ENCODE data around the gene PSME2.
A peak's percentile ranks its signal among the peaks of the same experiment; 100 is the strongest.

Gene PSME2, protein sequence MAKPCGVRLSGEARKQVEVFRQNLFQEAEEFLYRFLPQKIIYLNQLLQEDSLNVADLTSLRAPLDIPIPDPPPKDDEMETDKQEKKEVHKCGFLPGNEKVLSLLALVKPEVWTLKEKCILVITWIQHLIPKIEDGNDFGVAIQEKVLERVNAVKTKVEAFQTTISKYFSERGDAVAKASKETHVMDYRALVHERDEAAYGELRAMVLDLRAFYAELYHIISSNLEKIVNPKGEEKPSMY

DNA sequence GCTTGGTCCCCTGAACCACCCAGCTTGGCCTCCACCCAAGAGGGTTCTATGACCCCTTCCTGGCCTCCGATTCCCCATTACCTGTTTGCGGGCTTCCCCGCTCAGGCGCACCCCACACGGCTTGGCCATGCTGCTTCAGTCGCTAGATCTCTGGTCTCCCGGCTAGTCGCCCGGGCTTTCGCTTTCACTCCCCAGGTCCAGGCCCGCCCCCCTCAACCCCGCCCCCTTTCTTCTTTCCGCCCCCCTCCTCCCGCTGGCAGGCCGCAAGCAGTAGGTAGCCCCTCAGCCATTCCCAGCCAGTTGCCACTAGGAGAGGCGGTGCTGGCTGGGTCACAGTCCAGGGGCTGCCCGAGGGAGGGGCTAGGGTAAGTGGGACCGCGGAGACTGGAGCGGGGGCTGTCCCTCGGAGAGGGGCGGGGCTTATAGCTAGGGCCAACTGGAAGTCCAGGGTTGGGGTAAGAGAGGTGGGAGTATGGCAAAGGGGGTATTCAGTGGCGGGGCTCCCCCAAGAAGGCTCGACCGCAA, at the start of gene PSME2:
Gene PSME2, minus strand, starts transcription at position 158 of the 525 bp plus-strand sequence. Its CDS starts 29 bp downstream, at position 129.
- peak within 1 kb of the TSS; percentile 89 for H3K27ac ChIP-seq
- DNase-seq (ENCODE audit: low read depth, low spot score) = peak; percentile 80

DNA sequence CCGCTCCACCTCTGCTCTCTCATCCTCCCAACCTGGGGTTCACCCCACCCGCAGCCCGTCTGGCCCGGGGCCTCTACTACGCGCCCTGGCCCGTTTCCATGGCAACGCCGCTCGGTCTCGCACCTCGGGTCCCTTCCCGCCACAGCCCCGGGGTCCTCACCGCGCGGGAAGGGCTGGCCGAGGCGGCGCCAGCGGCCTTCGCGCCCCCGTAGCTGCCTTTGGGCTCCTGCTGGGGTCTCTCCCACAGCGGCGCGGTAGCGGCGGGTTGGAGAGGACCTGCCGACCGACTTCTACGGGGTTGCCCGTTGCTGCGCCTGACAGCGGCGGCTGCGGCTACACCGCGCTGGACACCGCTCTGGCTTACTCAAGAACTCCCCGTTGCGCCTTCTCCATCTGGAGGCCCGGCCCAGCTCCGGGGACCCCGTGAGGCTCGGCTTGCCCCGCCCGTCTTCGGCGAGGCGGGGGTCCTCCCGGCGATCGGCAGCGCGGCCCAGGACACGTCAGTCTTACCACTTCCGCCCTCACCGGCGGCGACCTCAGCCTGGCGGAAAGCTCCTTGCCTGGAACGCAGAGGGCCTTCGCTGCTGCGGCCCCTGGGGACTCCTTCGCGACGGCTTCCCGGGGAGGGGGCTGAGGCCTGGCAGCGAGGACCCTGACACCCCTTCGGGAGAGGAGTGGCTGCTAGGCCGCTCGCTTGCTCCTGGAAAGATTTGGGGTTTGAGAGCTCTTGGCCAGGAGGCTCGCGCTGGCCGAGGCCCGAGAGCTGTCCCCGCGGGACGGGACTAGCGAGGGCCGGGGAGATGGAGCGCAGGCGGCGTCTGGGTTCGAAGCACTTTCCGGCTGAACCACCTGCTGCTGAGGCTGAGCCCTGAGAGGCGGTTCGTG, 49.0 kb upstream of the PSME2 start, which contains the start of gene TM9SF1:
Gene TM9SF1, minus strand, starts transcription at position 256 of the 885 bp plus-strand sequence. CDS start 422 bp downstream, outside the sequence.
- H3K27ac ChIP-seq = peak within 1 kb of the TSS; percentile 80
- DNase-seq (ENCODE audit: low read depth, low spot score) = peak; percentile 22

DNA sequence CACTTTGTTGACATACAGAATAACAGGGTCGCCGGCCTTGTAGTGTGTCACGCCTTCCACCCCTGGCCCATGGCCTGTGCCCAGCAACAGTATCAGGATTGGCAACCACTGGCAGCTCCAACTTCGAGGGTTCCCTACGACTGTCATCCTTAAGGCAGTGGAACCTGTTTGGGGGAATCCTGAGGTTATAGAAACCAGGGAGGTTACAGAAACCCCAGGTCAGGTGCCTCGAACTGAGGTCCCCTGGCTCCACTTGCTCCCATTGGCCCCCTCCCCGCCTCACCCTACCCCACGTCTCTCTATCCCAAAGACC, 48.4 kb upstream of the PSME2 start:
- no peak for DNase-seq (ENCODE audit: low read depth, low spot score)
- peak overlapping the region; percentile 80 for H3K27ac ChIP-seq

DNA sequence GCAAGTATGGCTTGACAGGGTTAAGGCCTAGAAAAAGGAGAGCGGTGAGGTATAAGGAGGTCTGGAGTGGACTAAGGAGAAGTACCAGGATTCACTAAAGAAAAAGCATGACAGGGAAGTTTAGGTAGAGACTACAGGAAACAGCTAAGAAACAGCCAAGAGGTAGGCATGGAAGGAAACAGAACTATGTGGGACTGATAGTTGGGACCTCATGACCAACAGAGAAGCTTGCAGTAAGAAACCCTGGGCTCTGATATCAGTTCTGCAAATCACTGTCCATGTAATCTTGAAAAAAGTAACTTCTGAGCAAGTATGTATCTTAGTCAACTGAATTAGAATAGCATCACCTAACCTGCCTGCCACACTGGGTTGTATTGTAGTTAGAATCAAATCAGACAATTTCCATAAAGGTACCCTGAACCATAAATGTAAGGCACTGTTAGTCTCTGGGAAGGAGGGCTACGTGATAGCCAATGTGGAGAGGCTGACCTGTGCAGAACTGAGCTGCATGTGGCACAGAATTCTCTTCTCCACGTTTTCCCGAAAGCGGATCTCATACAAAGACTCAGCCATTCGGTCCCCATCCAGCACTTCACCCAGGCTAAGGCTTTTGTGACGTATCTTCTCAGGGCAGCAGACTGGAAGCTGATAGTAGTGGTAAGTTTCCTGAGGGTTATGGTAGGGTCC, 47.9 kb upstream of the PSME2 start:
- H3K27ac ChIP-seq = no peak overlapping the region
- DNase-seq (ENCODE audit: low read depth, low spot score) = no peak

DNA sequence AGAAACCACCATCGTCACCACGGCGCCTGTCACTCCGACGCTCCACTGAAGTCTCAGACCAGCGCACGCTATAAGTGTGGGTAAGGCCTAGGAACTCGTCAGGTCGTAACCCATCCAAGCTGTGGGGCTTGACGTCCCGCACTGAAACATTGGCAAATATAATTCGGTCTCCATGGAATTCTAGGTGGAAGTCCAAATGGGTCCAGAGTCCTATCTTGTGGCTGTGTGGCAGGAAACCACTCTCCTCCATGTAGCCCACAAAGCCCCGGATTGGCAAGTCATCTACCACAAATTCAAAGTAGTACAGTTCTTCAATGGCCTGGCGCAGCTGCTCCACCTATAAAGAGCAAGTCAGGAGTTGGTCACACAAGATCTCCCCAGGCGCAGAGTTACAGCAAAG, 46.5 kb upstream of the PSME2 start:
- H3K27ac ChIP-seq = no peak overlapping the region
- no peak for DNase-seq (ENCODE audit: low read depth, low spot score)

DNA sequence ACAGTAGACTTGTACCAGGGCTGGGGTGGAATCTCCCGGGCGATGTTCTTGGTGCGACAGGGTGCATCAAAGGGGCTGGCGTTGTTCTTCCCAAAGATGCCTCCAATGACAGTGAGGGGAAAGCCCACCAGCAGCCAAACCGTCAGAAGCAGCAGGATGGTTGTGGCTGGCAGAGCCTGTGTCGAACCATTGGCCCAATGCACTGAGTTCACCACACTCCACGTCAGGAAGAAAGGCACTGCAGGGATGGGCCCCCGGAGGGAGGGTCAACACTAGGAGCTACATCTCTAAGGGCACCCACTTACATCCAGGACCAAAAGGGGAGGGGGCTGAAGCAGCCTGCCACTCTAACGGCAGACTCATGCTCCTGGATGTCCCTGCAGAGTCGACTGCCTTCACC, 44.0 kb upstream of the PSME2 start:
- DNase-seq (ENCODE audit: low read depth, low spot score) = no peak
- no peak overlapping the region for H3K27ac ChIP-seq

DNA sequence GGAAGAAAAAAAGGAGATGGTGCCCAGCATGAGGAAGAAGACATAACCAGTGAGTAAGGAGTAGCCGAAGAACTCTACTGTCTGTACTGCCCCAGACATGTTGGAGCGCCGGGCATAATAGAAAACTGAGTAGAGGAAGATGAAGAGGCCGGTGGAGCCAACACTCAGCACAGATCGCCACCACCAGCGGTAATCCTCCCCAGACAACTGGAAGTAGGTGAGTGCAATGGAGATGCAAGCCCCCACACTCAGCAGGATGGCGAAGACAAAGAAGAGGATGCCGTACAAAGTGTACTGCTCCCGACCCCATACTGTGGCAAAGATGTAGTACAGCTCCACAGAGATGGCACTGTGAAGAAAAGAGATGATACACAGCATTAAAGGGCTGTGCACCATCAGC, 43.0 kb upstream of the PSME2 start:
- DNase-seq (ENCODE audit: low read depth, low spot score) = no peak
- H3K27ac ChIP-seq = peak overlapping the region; percentile 52

DNA sequence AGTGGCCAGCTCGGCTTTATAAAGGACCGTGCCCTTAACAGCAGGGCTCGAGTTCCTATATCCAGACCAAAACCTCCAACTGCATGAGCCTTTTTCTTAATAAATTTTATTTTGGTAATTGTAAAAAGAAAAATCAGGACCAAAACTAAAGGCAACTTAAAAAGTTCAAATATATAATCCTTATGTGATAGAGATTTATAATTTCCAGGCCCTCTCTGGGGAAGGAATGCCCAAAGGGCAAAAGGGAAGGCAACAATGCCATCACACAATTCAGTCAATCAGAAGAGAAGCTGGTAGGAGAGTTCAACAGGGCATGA, 42.6 kb upstream of the PSME2 start:
- no peak for DNase-seq (ENCODE audit: low read depth, low spot score)
- H3K27ac ChIP-seq = peak overlapping the region; percentile 52

DNA sequence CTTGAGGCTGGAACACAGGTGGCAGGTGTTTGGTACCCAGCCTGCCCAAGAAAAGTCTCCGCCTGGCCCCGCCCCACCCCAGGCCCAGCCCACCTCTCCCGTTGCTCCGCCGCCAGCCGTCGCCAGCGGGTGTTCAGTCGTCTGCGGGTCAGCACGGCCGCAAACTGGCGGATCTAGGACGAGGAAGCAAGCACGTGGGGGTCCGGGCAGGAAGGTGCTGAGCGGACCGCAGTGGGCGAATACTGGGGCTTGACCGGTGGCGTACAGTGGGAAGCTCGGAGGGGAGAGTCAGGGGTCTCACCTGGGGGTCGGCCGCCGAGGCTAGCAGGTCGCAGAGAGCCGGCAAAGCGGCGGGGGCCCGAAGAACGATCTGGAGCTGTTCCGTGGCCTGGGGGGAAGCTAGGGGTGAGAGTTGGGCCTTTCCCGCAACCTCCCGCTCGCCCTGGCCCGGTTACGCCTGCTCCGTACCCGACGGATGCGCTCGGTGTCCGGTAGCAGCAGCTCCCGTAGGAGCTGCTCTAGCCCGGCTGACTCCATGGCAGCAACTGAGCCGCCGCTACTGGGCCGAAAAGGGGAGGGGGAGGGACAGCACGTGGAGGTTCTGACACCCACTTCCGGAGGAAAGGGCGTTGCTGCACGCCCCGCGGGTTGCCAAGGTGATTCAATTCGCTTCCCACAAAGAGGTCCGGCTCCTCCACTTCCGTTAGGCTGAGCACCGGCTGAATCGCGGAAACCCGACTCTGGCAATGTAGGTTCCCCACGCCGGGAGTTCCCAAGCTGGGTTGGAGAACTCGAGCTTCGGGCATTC, 42.0 kb upstream of the PSME2 start, which contains the start of gene IPO4:
Gene IPO4, minus strand, starts transcription at position 566 of the 808 bp plus-strand sequence. Its CDS starts 29 bp downstream, at position 537.
- peak; percentile 91 for DNase-seq (ENCODE audit: low read depth, low spot score)
- peak within 1 kb of the TSS; percentile 52 for H3K27ac ChIP-seq

DNA sequence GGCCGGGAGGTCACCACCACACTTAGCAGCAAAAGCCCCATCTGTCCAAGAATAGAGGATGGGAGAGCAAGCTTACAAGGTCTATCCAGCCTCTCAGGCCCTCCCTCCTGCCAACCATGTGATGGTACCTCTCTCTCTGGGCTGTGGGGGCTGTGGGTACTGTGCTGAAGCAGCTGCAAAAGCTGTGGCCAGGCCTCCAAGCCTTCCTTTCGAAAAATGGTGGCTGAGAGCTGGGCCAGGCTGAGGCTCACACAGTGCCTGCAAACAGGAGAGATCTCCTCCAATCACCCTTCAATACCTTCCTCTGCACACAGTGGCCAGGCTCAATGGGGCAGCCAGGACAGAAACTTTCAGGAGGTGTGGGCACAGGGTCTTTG, 41.1 kb upstream of the PSME2 start:
- no peak overlapping the region for H3K27ac ChIP-seq
- DNase-seq (ENCODE audit: low read depth, low spot score) = no peak

DNA sequence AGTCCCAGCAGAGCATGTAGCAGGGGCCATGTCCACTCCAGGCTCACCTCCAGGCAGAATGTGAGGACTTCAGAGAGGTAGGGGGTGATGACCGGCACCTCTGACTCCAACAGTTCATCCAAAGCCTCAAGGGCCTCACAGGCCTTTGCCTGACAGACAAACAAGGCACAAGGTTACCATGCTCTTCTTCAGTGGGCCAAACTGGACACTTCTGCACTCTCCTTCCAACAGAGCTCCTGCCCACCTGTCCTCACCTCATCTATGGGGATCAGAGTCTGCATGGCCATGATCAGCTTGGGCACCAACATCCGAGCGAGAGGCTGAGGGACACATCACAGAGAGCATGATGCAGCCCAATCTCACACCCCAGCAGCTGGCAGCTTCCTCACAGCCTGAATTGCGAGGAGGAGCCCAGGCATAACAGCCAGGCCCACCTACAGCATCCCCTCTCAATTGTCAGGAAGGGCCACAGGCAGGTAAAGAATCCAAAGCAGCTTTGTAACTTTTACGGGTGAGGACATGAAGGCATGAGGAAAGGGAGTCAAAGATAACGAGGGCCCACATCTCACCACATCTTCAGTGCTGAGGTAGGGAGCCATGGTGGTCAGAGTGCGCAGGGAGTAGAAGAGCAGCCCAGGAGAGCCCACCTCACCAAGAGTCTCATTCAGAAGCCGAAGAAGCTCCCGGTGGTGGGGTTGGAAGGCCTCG, 40.6 kb upstream of the PSME2 start:
- no peak overlapping the region for H3K27ac ChIP-seq
- DNase-seq (ENCODE audit: low read depth, low spot score) = no peak

DNA sequence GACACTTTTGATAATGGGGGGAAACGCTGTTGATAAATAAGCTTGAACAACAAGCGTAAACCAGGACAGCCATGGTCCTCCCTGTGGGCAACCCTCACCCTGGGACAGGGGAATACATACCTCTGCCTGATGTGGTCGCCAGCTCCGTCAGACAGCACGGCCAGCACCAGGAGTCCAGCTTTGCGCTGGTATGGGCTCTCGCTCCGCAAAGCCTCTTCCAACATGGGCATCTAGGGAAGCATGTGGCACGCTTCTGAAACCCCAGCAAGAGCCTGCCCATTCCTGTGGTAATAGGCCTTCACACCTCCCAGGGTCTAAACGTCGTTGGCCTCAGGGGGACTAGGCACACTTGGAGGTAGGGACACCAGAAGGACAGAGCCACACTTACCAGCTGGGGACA, 39.3 kb upstream of the PSME2 start:
- DNase-seq (ENCODE audit: low read depth, low spot score) = no peak
- H3K27ac ChIP-seq = no peak overlapping the region

DNA sequence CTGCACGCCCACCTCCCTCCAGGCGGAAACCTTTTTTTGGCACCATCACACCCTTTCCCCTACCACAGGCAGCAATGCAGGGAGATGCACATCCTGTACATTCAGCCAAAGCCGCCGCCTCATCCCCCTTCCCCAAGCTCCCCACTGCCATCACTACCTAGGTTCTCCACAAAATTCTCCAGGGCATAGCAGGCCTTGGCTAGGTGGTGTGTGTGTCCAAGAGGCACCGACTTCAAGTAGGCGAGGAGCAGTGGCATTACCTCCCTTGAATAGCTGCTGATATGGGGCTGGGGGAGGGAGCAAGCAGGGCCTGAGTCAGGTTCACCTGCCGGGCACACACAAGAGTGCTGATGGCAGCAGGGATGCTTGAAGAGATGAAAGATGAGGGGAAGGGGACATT, 38.6 kb upstream of the PSME2 start:
- DNase-seq (ENCODE audit: low read depth, low spot score) = no peak
- H3K27ac ChIP-seq = no peak overlapping the region

DNA sequence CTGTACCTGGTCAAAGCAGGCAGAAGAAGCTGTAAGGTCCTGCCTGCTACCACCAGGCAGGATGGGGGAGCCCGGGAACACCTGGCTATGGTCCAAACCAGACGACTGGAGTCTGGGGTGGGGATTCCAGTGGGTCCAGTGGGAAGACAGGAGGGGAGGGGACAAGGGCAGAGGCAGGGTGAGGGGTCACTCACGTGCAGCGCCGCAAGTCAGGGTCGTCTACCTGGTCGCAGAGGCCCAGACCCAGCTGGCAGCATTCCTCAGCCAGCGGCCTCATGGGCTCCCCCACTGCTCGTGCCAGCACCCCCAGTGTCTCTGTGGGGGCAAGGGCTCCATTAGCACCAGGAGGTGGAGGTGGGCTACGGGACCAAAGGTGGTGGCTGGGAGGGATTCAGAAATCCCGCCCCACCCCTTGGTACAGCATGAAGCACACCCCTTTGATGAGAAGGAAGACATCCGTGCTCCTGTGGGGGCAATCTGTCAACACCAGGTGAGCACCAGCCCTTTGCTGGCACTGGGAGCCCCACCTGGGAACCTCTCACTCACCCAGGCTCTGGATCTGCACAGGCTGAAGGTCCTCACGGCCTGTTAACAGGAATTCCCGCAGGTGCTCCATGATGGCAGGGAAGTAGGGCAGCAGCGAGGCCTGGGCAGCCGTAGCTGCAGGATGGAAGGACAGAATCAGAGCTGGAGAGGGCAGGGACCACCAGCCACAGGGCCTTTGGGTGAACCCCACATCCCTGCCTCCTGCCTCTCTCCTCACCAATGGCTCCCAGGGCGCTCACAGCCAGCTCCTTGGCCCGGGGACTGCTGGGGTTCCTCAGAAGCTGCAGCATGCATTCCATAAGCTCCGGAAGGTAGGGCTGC, 37.9 kb upstream of the PSME2 start:
- DNase-seq (ENCODE audit: low read depth, low spot score) = no peak
- H3K27ac ChIP-seq = no peak overlapping the region

DNA sequence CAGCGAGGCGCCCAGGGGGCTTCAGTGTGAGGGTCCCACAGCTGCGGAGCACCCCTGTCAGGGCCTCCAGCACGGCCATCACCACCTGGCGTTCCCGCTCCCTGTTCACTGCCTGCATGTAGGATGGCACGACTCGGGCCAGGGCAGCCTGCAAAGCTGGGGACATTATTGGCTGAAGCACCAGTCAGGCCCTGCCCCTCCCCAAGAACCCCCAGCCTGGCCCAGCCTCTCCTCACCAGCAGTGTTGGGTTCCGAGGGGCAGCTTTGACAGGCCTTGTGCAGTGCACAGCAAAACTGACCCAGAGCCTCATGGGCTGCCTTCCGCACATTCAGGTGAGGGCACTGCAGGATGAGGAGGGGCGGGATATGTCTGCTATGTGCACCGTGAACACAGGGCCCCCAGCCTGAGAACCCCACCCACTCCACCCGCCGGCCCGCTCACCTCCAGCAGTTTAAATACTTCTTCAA, 36.6 kb upstream of the PSME2 start:
- no peak overlapping the region for H3K27ac ChIP-seq
- no peak for DNase-seq (ENCODE audit: low read depth, low spot score)

DNA sequence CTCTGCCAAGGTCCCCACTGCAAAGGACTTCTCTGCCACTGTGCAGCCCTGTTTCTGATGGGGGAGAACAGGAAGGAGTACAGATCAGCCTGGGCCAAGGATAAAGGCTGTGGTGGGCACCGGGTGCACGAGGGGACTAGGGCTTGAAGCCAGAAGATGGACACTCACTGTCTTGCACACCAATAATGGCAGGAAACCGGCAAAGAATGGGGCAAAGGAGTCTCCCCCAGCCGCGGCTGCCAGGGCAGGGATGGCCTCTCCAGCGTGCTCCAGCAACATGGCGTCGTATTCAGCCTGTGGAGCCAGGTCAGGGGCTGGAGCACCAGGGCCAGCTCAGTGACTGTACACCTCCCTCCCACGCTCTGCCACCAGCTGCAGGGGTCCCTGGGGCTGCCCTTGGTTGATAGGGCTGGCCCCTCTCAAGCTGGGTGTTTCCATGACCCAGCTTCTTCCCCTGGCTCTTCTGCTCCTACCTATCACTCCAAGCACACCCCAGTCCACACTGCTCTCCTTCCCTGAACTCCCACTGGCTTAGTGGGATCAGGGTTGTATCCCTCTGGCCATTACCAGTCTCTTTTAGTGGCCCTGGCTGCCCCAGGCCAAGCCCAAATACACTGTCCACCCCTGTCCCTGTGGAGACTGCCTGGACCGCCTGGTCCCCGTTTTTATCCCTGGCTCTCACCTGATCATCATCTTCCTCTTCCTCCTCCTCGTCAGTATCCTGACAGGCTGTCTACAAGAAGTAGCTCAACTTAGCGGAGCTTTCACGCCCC, 35.9 kb upstream of the PSME2 start:
- no peak overlapping the region for H3K27ac ChIP-seq

DNA sequence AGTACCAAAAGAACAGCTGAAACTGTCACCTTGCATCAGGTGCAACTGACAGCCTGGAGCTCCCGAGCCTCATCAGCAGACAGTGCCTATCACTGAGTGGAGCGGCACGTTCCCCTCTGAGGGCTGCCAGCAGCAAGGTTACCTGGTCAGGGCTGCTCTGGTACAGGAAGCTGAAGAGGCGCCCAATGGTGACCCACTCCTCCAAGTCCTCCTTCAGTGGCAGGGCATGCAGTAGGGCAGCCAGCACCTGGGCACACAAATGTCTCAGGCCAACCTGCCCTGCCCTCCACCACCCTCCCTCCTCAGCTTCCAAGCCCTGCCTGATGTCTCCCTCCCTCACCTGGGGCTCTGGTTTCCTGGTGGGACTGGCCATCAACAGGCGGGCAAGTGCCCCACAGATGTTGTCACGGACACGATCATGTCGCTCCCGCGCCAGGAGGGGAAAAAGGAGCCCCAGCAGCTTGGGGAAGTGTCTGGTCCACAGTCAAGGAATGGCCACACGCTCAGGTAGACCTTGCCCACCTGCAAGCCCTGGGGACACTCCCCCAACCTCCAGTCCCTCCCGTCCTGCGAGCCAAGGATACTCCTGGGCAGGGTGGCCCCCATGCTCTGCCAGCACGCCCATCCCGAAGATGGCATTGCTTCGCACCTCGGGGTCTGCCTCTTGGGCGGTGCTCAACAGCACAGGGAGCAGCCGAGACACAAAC, 35.1 kb upstream of the PSME2 start:
- no peak for DNase-seq (ENCODE audit: low read depth, low spot score)
- H3K27ac ChIP-seq = no peak overlapping the region

More for the DNA sequence above, 35.9 kb upstream of the PSME2 start:
- no peak for DNase-seq (ENCODE audit: low read depth, low spot score)
